Mucosa of rectum (tissue), 2 donors: Measurements from ENCODE around the gene HEPHL1.

Experiments used
- H3K27ac ChIP-seq, 2 donors: one replicate each; pipeline ENCODE4 v1.7.0; 2013; ENCODE audit warnings: inconsistent platforms in 2 of 2, low read depth in 2 of 2, low read length in 2 of 2
- H3K27me3 ChIP-seq, 2 donors: one replicate each; pipeline ENCODE4 v1.7.0; 2013; ENCODE audit warnings: low read length in 2 of 2; ENCODE audit not compliant: control insufficient read depth in 2 of 2, insufficient read depth in 2 of 2
- H3K36me3 ChIP-seq, 2 donors: one replicate each; pipeline ENCODE4 v1.7.0; 2013; ENCODE audit warnings: low read length in 2 of 2; ENCODE audit not compliant: control insufficient read depth in 2 of 2, insufficient read depth in 2 of 2
- H3K4me1 ChIP-seq, 2 donors: one replicate each; pipeline ENCODE4 v1.7.0; 2013; ENCODE audit warnings: low read length in 2 of 2, mild to moderate bottlenecking in 1 of 2; ENCODE audit not compliant: control insufficient read depth in 2 of 2, insufficient read depth in 2 of 2
- H3K4me3 ChIP-seq, 2 donors: one replicate each; pipeline ENCODE4 v1.7.0; 2013; ENCODE audit warnings: low read length in 2 of 2
- H3K9ac ChIP-seq, 2 donors: one replicate each; pipeline ENCODE4 v1.7.0; 2013; ENCODE audit warnings: low read length in 2 of 2, low read depth in 1 of 2, mild to moderate bottlenecking in 1 of 2
- H3K9me3 ChIP-seq, 2 donors: one replicate each; pipeline ENCODE4 v1.7.0; 2013; ENCODE audit warnings: low read length in 2 of 2; ENCODE audit not compliant: control insufficient read depth in 2 of 2
- donor health status: healthy.
- donor health status: Normal muscosa, but diverticular disease.

The HEPHL1 gene

GRCh38 chr11:94077552-94078293 is 56.6 kb downstream of the HEPHL1 start:
- no peaks in the 10 kb centered on the region for H3K36me3 ChIP-seq
- H3K9ac ChIP-seq = no peak overlapping the region
- no peak overlapping the region for H3K4me3 ChIP-seq
- no peaks in the 10 kb centered on the region for H3K27me3 ChIP-seq
- no peaks in the 10 kb centered on the region for H3K4me1 ChIP-seq
- no peaks in the 10 kb centered on the region for H3K9me3 ChIP-seq
- no peak overlapping the region for H3K27ac ChIP-seq

- Histone ChIP-seq H3K9ac (no peak overlapping the region), H3K4me1 (no peaks in the 10 kb centered on the region), H3K27me3 (no peaks in the 10 kb centered on the region), H3K36me3 (no peaks in the 10 kb centered on the region), H3K9me3 (no peaks in the 10 kb centered on the region), H3K4me3 (no peak overlapping the region), H3K27ac (no peak overlapping the region)
Measured at GRCh38 chr11:94084164-94084563, 63.0 kb downstream of the HEPHL1 start.

GRCh38 chr11:94088906-94089305 is 67.8 kb downstream of the HEPHL1 start:
- no peaks in the 10 kb centered on the region for H3K4me1 ChIP-seq
- no peak overlapping the region for H3K4me3 ChIP-seq
- no peak overlapping the region for H3K9ac ChIP-seq
- H3K9me3 ChIP-seq = no peaks in the 10 kb centered on the region
- H3K27me3 ChIP-seq = no peaks in the 10 kb centered on the region
- no peaks in the 10 kb centered on the region for H3K36me3 ChIP-seq
- H3K27ac ChIP-seq = no peak overlapping the region

DNA sequence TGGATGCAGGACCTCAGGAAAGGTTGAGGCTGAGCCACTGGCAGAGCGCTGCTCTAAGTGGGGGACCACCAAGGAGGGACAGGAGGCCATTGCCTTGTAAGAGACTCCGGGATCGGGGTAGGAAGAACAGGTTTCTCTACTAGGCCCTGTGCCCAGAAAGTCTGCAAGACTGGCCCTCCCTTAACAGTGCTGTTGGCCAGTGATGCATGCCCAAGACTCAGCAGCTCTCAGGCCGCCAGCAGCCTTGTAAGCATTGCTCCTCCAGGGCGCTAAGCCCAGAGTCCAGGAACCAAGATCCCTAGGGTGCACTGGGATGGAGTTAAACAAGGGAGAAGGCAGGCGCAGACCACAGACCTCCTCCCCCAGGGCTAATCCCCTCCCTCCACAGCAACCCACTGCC is 68.2 kb downstream of the HEPHL1 start:
- no peaks in the 10 kb centered on the region for H3K27me3 ChIP-seq
- H3K27ac ChIP-seq = no peak overlapping the region
- no peaks in the 10 kb centered on the region for H3K36me3 ChIP-seq
- no peaks in the 10 kb centered on the region for H3K9me3 ChIP-seq
- H3K4me3 ChIP-seq = no peak overlapping the region
- H3K9ac ChIP-seq = no peak overlapping the region
- H3K4me1 ChIP-seq = no peaks in the 10 kb centered on the region

- H3K27me3 ChIP-seq = no peaks in the 10 kb centered on the region
- H3K36me3 ChIP-seq = no peaks in the 10 kb centered on the region
- H3K4me3 ChIP-seq = no peak overlapping the region
- no peak overlapping the region for H3K9ac ChIP-seq
- H3K9me3 ChIP-seq = no peaks in the 10 kb centered on the region
- H3K27ac ChIP-seq = no peak overlapping the region
- H3K4me1 ChIP-seq = no peaks in the 10 kb centered on the region
Measured at GRCh38 chr11:94090401-94090800, 69.2 kb downstream of the HEPHL1 start.

DNA sequence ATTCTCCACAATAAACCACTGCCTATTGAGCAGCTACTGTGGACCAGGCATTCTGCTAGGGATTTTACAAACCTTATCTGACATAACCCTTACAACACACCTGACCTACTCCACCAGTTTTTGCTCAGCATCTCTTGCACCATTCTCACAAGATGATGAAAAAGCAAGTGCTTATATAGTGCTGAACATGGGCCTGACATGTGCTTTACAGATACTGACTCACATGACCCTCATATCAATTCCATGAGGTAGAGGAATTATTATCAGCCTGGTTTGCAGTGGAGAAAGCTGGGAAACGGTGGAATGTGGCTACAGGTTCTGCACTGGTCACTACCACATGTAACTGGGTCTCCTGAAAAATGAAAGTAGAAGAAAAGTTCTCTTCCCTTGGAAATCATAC is 69.9 kb downstream of the HEPHL1 start:
- H3K4me3 ChIP-seq = no peak overlapping the region
- H3K9ac ChIP-seq = no peak overlapping the region
- no peaks in the 10 kb centered on the region for H3K36me3 ChIP-seq
- no peak overlapping the region for H3K27ac ChIP-seq
- H3K9me3 ChIP-seq = no peaks in the 10 kb centered on the region
- H3K4me1 ChIP-seq = no peaks in the 10 kb centered on the region
- H3K27me3 ChIP-seq = no peaks in the 10 kb centered on the region

GRCh38 chr11:94100253-94100652 is 79.1 kb downstream of the HEPHL1 start:
- H3K36me3 ChIP-seq = no peaks in the 10 kb centered on the region
- no peaks in the 10 kb centered on the region for H3K27me3 ChIP-seq
- no peaks in the 10 kb centered on the region for H3K9me3 ChIP-seq
- H3K4me3 ChIP-seq = no peak overlapping the region
- no peak overlapping the region for H3K9ac ChIP-seq
- no peak overlapping the region for H3K27ac ChIP-seq
- H3K4me1 ChIP-seq = no peaks in the 10 kb centered on the region

DNA sequence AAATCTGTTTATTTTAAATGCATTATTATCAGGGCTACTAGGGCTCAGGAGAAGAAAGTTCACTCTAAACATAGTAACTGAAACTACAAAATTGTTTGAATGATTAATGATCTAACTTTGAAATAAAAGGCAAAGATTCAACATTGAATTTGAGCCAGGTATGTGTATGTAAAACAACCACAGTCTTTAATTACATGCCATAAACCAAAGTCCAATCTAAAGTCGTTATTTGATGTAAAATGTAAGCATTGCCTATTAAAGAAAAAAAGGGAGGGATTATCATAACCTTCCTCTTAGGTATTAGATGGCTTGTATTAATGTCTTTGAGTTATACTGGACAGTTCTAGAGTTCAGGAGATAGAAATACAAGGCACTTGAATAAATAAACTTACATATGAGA is 82.3 kb downstream of the HEPHL1 start:
- Histone ChIP-seq H3K27me3 (no peaks in the 10 kb centered on the region), H3K9me3 (no peaks in the 10 kb centered on the region), H3K36me3 (no peaks in the 10 kb centered on the region), H3K4me1 (no peaks in the 10 kb centered on the region), H3K27ac (no peak overlapping the region), H3K9ac (no peak overlapping the region), H3K4me3 (no peak overlapping the region)

DNA sequence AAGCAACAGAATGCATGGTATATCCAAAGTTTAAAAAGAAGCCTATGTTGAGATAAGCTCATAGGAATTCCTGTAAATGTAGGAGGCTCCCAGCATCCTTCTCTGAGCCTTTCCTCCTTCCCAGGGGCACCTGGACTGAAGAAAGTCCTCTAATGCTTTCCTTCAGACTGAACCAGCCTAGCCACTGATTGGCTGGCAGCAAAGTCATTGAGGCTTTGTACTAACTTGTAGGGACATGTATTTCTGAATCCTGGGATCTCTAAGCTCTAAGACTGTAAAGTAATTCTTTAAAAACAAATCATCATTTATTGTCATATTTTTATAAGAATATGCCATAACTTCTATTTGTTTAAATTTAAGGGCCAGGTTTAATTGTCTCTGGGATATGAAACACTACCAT is 83.6 kb downstream of the HEPHL1 start:
- H3K4me1 ChIP-seq = no peaks in the 10 kb centered on the region
- no peaks in the 10 kb centered on the region for H3K27me3 ChIP-seq
- no peak overlapping the region for H3K4me3 ChIP-seq
- H3K9me3 ChIP-seq = no peaks in the 10 kb centered on the region
- no peak overlapping the region for H3K27ac ChIP-seq
- no peaks in the 10 kb centered on the region for H3K36me3 ChIP-seq
- no peak overlapping the region for H3K9ac ChIP-seq

DNA sequence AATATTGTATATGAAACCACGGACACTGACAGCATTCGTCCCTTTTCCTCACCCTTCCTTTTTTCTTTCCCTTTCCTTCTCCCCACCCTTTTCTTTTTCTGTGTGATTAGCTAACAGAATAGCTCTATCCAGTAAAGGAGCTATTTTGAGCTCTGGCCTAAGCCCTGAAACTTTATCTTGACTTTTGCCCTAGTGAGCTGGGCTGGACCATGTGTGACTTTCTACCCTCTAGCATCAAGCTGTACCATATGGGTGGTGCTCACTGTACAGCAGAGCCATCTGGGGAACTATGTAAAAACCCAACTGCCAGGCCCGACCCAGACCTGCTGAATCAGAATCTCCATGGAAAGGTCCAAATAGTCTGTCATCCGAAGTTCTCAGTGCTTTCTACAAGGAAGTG is 85.6 kb downstream of the HEPHL1 start:
- H3K27ac ChIP-seq = no peak overlapping the region
- H3K9me3 ChIP-seq = no peaks in the 10 kb centered on the region
- no peaks in the 10 kb centered on the region for H3K27me3 ChIP-seq
- H3K4me3 ChIP-seq = no peak overlapping the region
- H3K9ac ChIP-seq = no peak overlapping the region
- H3K4me1 ChIP-seq = no peaks in the 10 kb centered on the region
- no peaks in the 10 kb centered on the region for H3K36me3 ChIP-seq

DNA sequence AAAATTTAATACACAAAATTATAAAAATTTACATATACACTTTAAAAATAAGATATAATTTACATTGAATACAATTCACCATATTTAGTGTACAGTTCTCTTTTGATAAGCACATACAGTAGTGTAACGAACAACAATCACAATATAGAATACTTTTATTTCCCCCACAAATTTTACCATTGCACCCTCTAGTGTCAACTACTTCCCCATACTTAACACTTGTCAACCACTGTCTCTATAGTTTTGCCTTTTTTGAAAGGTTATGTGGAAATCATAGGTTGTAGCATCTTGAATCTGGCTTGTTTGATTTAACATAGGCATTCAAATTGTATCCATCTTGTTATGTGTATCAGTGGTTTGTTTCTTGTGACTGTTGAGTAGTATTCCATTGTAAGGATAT is 86.2 kb downstream of the HEPHL1 start:
- Histone ChIP-seq H3K4me1 (no peaks in the 10 kb centered on the region), H3K9ac (no peak overlapping the region), H3K27ac (no peak overlapping the region), H3K4me3 (no peak overlapping the region), H3K9me3 (no peaks in the 10 kb centered on the region), H3K36me3 (no peaks in the 10 kb centered on the region), H3K27me3 (no peaks in the 10 kb centered on the region)
